GM12891 (cell line): ENCODE data around the gene SLC13A2.

Experiments
- POLR2A ChIP-seq: IDR thresholded peaks from 2 replicates; pipeline ENCODE4 v1.6.1; 2011; ENCODE audit warnings: low read depth, low read length, control low read depth
- POLR2AphosphoS5 ChIP-seq: IDR thresholded peaks from 2 replicates; pipeline ENCODE4 v1.6.1; 2011; ENCODE audit warnings: low read depth, low read length, control low read depth
- SPI1 ChIP-seq: IDR thresholded peaks from 2 replicates; pipeline ENCODE4 v1.6.1; 2011; ENCODE audit warnings: low read depth, low read length, control low read depth
- TAF1 ChIP-seq: IDR thresholded peaks from 2 replicates; pipeline ENCODE4 v1.6.1; 2011; ENCODE audit warnings: low read depth, low read length, control low read depth

DNA sequence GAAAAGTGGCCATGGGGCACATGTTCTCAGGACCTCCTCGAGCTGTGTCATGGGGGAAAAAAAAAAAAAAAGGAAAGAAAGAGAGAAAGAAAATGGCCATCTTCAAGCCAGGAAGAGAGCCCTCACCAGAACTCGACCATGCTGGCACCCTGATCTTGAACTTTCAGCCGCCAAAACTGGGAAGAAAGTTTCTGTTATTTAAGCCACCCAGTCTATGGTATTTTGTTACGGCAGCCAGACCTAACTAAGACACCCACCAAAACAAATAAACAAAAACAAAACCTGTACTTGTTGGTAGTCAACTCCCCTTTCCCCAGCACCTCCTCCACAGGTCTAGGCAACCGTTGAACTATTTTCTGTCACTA lies 26.1 kb upstream of the SLC13A2 start:
- TF ChIP-seq POLR2A (no peak), POLR2AphosphoS5 (no peak), TAF1 (no peak), SPI1 (no peak)
